ENCODE results near the gene TSBP1. TPM values are rescaled to one million over a fixed set of nuclear protein-coding genes. Genes with fewer than 3 reads are reported as not detected.

The TSBP1 gene
- total RNA-seq, 2 donors from 2014 or later, result not detected

GRCh38 chr6:32249262-32249661 lies 122.4 kb downstream of the TSBP1 start:
- H3K4me1 Mint-ChIP-seq (ENCODE audit: low read depth), result peaks cover 29% of the 10 kb centered on the region

GRCh38 chr6:32247401-32247800 lies 124.3 kb downstream of the TSBP1 start:
- DNase-seq (no peak), ATAC-seq (replicated peaks in 1 of 2) (no peak)
- H3K9me3 Mint-ChIP-seq, result no peaks in the 10 kb centered on the region
- no peaks in the 10 kb centered on the region for H3K27me3 Mint-ChIP-seq (ENCODE audit: low read depth)
- H3K4me3 Mint-ChIP-seq, result no peak overlapping the region
- peaks cover 21% of the 10 kb centered on the region for H3K4me1 Mint-ChIP-seq (ENCODE audit: low read depth)
- H3K36me3 Mint-ChIP-seq (ENCODE audit: insufficient read depth in 2 of 2), result peaks cover 0 to 5% of the 10 kb centered on the region in 2 donors
- no peak overlapping the region for H3K27ac Mint-ChIP-seq

More at GRCh38 chr6:32249262-32249661, 122.4 kb downstream of the TSBP1 start:
- no peaks in the 10 kb centered on the region for H3K9me3 Mint-ChIP-seq
- DNase-seq (no peak), ATAC-seq (replicated peaks in 1 of 2) (no peak)
- no peaks in the 10 kb centered on the region for H3K27me3 Mint-ChIP-seq (ENCODE audit: low read depth)
- H3K36me3 Mint-ChIP-seq (ENCODE audit: insufficient read depth in 2 of 2), result peaks cover 0 to 5% of the 10 kb centered on the region in 2 donors
- H3K27ac Mint-ChIP-seq, result no peak overlapping the region
- H3K4me3 Mint-ChIP-seq, result no peak overlapping the region

GRCh38 chr6:32244946-32245398 lies 126.7 kb downstream of the TSBP1 start:
- H3K4me1 Mint-ChIP-seq (ENCODE audit: low read depth), result peaks cover 34% of the 10 kb centered on the region
- no peaks in the 10 kb centered on the region for H3K9me3 Mint-ChIP-seq
- H3K27ac Mint-ChIP-seq, result no peak overlapping the region
- DNase-seq, result peak; percentile 69 to 75
- H3K4me3 Mint-ChIP-seq, result peak overlapping the region; percentile 10 to 45
- H3K27me3 Mint-ChIP-seq (ENCODE audit: low read depth), result no peaks in the 10 kb centered on the region
- peaks cover 0 to 3% of the 10 kb centered on the region in 2 donors for H3K36me3 Mint-ChIP-seq (ENCODE audit: insufficient read depth in 2 of 2)
- peak; percentile 51 to 58 for ATAC-seq (replicated peaks in 1 of 2)

GRCh38 chr6:32244270-32244669 lies 127.4 kb downstream of the TSBP1 start:
- H3K27ac Mint-ChIP-seq, result no peak overlapping the region
- H3K36me3 Mint-ChIP-seq (ENCODE audit: insufficient read depth in 2 of 2), result peaks cover 0 to 3% of the 10 kb centered on the region in 2 donors
- H3K27me3 Mint-ChIP-seq (ENCODE audit: low read depth), result no peaks in the 10 kb centered on the region
- H3K4me3 Mint-ChIP-seq, result no peak overlapping the region
- ATAC-seq (replicated peaks in 1 of 2), result no peak
- peaks cover 34% of the 10 kb centered on the region for H3K4me1 Mint-ChIP-seq (ENCODE audit: low read depth)
- no peaks in the 10 kb centered on the region for H3K9me3 Mint-ChIP-seq
- DNase-seq, result no peak

Other genes starting within 250 kb of the TSBP1 start
- 100 to 1,000 TPM in 1 of 2 donors, 10 to 100 TPM in 1; 99.9 to 105 TPM for gene ATF6B, start 243.7 kb downstream of the TSBP1 start, total RNA-seq
- 1 to 10 TPM; 6.9 to 9.1 TPM for gene FKBPL, start 241.6 kb downstream of the TSBP1 start, total RNA-seq
- gene PRRT1, start 220.0 kb downstream of the TSBP1 start, total RNA-seq, result 1 to 10 TPM in 1 of 2 donors, under 1 TPM in 1; 0.83 to 1.2 TPM
- 10 to 100 TPM; 17.9 to 18.2 TPM for gene PPT2, start 217.8 kb downstream of the TSBP1 start, total RNA-seq
- gene EGFL8, start 207.3 kb downstream of the TSBP1 start, total RNA-seq, result 10 to 100 TPM in 1 of 2 donors, 1 to 10 TPM in 1; 9.6 to 11.2 TPM
- gene AGPAT1, start 195.8 kb downstream of the TSBP1 start, total RNA-seq, result 10 to 100 TPM; 29.6 to 30.4 TPM
- gene RNF5, start 193.5 kb downstream of the TSBP1 start, total RNA-seq, result 10 to 100 TPM; 45.0 to 49.2 TPM
- gene AGER, start 187.7 kb downstream of the TSBP1 start, total RNA-seq, result 10 to 100 TPM; 39.0 to 48.0 TPM
- gene PBX2, start 181.7 kb downstream of the TSBP1 start, total RNA-seq, result 100 to 1,000 TPM in 1 of 2 donors, 10 to 100 TPM in 1; 98.3 to 104 TPM
- gene GPSM3, start 179.3 kb downstream of the TSBP1 start, total RNA-seq, result 100 to 1,000 TPM; 192 to 213 TPM
- gene NOTCH4, start 147.8 kb downstream of the TSBP1 start, total RNA-seq, result under 1 TPM; 0.63 to 0.79 TPM
- gene BTNL2, start 35.3 kb upstream of the TSBP1 start, total RNA-seq, result not detected
- 10 to 100 TPM in 1 of 2 donors, 1 to 10 TPM in 1; 9.2 to 18.8 TPM for gene HLA-DRA, start 68.0 kb upstream of the TSBP1 start, total RNA-seq
- 1 to 10 TPM in 1 of 2 donors, not detected in 1; 1.7 TPM for gene HLA-DRB5, start 158.4 kb upstream of the TSBP1 start, total RNA-seq
- 10 to 100 TPM in 1 of 2 donors, 1 to 10 TPM in 1; 7.4 to 15.1 TPM for gene HLA-DRB1, start 217.9 kb upstream of the TSBP1 start, total RNA-seq

Measured in activated T-cell treated with anti-CD3 and anti-CD28 coated beads, Interleukin-2, amount 50 U/mL, for 72 hours (primary cell).